Measurements from ENCODE around the gene MUC4. TPM values are rescaled to one million over a fixed set of nuclear protein-coding genes. Genes with fewer than 3 reads are reported as not detected.

Gene MUC4
- total RNA-seq, 1 experiment from 2014 or later, result 0.03 TPM

DNA sequence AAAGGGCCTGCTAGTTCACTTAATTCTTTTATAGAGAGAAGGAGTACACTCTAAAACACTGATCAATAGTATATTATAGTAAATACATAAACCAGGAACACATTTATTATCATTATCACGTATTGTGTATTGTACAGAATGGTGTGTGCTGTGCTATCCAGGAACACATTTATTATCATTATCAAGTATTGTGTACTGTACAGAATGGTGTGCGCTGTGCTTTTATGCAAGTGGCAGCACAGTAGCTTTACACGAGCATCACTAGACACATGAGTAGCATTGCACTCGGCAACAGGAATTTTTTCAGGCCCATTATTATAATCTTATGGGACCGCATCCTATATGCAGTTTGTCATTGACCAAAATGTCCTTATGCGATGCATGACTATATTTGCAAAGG is 111.9 kb downstream of the MUC4 start:
- ChIA-PET CTCF (no interaction called here), POLR2A (no interaction called here)
- H3K36me3 ChIP-seq (ENCODE audit: control insufficient read depth, insufficient read depth, low read length), result no peaks in the 10 kb centered on the region
- intact Hi-C loops (cut with micrococcal nuclease; ENCODE audit: unreplicated experiment), result no loop called here
- DNase-seq (ENCODE audit: low read depth, low spot score), result no peak
- no TSS peak for BruUV-seq (replicated peaks)
- TF ChIP-seq, protein P1, sequence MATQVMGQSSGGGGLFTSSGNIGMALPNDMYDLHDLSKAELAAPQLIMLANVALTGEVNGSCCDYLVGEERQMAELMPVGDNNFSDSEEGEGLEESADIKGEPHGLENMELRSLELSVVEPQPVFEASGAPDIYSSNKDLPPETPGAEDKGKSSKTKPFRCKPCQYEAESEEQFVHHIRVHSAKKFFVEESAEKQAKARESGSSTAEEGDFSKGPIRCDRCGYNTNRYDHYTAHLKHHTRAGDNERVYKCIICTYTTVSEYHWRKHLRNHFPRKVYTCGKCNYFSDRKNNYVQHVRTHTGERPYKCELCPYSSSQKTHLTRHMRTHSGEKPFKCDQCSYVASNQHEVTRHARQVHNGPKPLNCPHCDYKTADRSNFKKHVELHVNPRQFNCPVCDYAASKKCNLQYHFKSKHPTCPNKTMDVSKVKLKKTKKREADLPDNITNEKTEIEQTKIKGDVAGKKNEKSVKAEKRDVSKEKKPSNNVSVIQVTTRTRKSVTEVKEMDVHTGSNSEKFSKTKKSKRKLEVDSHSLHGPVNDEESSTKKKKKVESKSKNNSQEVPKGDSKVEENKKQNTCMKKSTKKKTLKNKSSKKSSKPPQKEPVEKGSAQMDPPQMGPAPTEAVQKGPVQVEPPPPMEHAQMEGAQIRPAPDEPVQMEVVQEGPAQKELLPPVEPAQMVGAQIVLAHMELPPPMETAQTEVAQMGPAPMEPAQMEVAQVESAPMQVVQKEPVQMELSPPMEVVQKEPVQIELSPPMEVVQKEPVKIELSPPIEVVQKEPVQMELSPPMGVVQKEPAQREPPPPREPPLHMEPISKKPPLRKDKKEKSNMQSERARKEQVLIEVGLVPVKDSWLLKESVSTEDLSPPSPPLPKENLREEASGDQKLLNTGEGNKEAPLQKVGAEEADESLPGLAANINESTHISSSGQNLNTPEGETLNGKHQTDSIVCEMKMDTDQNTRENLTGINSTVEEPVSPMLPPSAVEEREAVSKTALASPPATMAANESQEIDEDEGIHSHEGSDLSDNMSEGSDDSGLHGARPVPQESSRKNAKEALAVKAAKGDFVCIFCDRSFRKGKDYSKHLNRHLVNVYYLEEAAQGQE (IDR thresholded peaks at IDR 0.05; ENCODE audit: insufficient read depth in 1 of 2, low read depth in 2 of 2, low read length in 1 of 2), result no peak
- TF ChIP-seq POLR2AphosphoS5 (IDR thresholded peaks at IDR 0.05; ENCODE audit: low read depth, low read length) (no peak), TCF7L2 (IDR thresholded peaks at IDR 0.05; ENCODE audit: low read depth, low read length) (no peak), SIN3A (IDR thresholded peaks at IDR 0.05; ENCODE audit: borderline replicate concordance, insufficient read depth, low read depth, low read length) (no peak)
- TF ChIP-seq, protein P2, sequence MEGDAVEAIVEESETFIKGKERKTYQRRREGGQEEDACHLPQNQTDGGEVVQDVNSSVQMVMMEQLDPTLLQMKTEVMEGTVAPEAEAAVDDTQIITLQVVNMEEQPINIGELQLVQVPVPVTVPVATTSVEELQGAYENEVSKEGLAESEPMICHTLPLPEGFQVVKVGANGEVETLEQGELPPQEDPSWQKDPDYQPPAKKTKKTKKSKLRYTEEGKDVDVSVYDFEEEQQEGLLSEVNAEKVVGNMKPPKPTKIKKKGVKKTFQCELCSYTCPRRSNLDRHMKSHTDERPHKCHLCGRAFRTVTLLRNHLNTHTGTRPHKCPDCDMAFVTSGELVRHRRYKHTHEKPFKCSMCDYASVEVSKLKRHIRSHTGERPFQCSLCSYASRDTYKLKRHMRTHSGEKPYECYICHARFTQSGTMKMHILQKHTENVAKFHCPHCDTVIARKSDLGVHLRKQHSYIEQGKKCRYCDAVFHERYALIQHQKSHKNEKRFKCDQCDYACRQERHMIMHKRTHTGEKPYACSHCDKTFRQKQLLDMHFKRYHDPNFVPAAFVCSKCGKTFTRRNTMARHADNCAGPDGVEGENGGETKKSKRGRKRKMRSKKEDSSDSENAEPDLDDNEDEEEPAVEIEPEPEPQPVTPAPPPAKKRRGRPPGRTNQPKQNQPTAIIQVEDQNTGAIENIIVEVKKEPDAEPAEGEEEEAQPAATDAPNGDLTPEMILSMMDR (IDR thresholded peaks at IDR 0.05), result no peak
- H3K27ac ChIP-seq (ENCODE audit: low read length), result no peak overlapping the region
- 0 out of 2 replicates have a peak, but pooled peaks have one; percentile 49 for ATAC-seq
- H3K4me1 ChIP-seq (ENCODE audit: control insufficient read depth, insufficient read depth, low read length), result no peaks in the 10 kb centered on the region
- H3K27me3 ChIP-seq (ENCODE audit: control insufficient read depth, insufficient read depth, low read length), result no peaks in the 10 kb centered on the region
- in situ Hi-C loops (cut with HindIII; ENCODE audit: low pct_unique_long_range_greater_than_20kb, low sequenced_read_pairs), result no loop called here
- no peak overlapping the region for H3K4me3 ChIP-seq (ENCODE audit: low read depth in 2 of 2, low read length in 2 of 2)
- no peaks in the 10 kb centered on the region for H3K9me3 ChIP-seq (ENCODE audit: control insufficient read depth, insufficient read depth, low read depth, low read length)

DNA sequence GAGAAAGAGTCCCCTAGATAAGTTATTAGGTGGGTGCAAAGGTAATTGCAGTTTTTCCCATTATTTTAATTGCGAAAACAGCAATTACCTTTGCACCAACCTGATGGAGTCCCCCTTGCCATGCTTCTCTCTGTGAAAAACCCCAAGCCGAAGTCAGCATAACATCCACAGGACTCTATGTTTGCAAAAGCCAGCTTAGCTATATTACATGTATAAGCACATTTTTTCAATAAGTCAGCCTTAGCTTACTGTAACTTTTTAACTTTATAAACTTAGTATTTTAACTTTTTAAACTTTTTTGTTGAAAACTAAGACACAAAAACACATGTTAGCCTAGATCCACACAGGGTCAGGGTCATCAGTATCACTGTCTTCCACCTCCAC is 112.3 kb downstream of the MUC4 start:
- Histone ChIP-seq H3K27ac (ENCODE audit: low read length) (no peak overlapping the region), H3K36me3 (ENCODE audit: control insufficient read depth, insufficient read depth, low read length) (no peaks in the 10 kb centered on the region), H3K9me3 (ENCODE audit: control insufficient read depth, insufficient read depth, low read depth, low read length) (no peaks in the 10 kb centered on the region), H3K4me3 (ENCODE audit: low read depth in 2 of 2, low read length in 2 of 2) (no peak overlapping the region), H3K4me1 (ENCODE audit: control insufficient read depth, insufficient read depth, low read length) (no peaks in the 10 kb centered on the region), H3K27me3 (ENCODE audit: control insufficient read depth, insufficient read depth, low read length) (no peaks in the 10 kb centered on the region)
- ATAC-seq (no peak), DNase-seq (ENCODE audit: low read depth, low spot score) (no peak)
- intact Hi-C loops (cut with micrococcal nuclease; ENCODE audit: unreplicated experiment), result no loop called here
- no TSS peak for BruUV-seq (replicated peaks)
- TF ChIP-seq TCF7L2 (IDR thresholded peaks at IDR 0.05; ENCODE audit: low read depth, low read length), result no peak
- TF ChIP-seq, protein P2 (IDR thresholded peaks at IDR 0.05), result no peak
- TF ChIP-seq SIN3A (IDR thresholded peaks at IDR 0.05; ENCODE audit: borderline replicate concordance, insufficient read depth, low read depth, low read length), result no peak
- TF ChIP-seq POLR2AphosphoS5 (IDR thresholded peaks at IDR 0.05; ENCODE audit: low read depth, low read length), result no peak
- TF ChIP-seq, protein P1 (IDR thresholded peaks at IDR 0.05; ENCODE audit: insufficient read depth in 1 of 2, low read depth in 2 of 2, low read length in 1 of 2), result no peak
- ChIA-PET POLR2A (no interaction called here), CTCF (no interaction called here)
- in situ Hi-C loops (cut with HindIII; ENCODE audit: low pct_unique_long_range_greater_than_20kb, low sequenced_read_pairs), result no loop called here
